Smooth muscle cell (in vitro differentiated cells): ENCODE measurements around the gene ABHD11. TPM values are rescaled to one million over a fixed set of nuclear protein-coding genes. Genes with fewer than 3 reads are reported as not detected.

Source experiments
- DNase-seq: peaks from one replicate; lab custom pipeline; 2025; ENCODE audit not compliant: unreplicated experiment; lab: John Stamatoyannopoulos, UW
- H2AFZ ChIP-seq: fragments of 200-600 bp; sonication (generic); 2 replicates; pipeline ENCODE4 v1.6.0; 2016; ENCODE audit warnings: antibody characterized with exemption, low read depth, mild to moderate bottlenecking
- H3F3A ChIP-seq: fragments of 200-600 bp; sonication (generic); 2 replicates; pipeline ENCODE4 v1.6.0; 2017; ENCODE audit warnings: antibody characterized with exemption, low read depth
- H3K27ac ChIP-seq: fragments of 200-600 bp; sonication (generic); 2 replicates; pipeline ENCODE4 v1.5.1; 2016; ENCODE audit warnings: low read depth, mild to moderate bottlenecking
- H3K27me3 ChIP-seq: fragments of 200-600 bp; sonication (generic); 2 replicates; pipeline ENCODE4 v1.6.1; 2016; ENCODE audit warnings: low read depth, mild to moderate bottlenecking
- H3K36me3 ChIP-seq: fragments of 200-600 bp; sonication (generic); 2 replicates; pipeline ENCODE4 v1.5.1; 2016; ENCODE audit warnings: low read depth
- H3K4me1 ChIP-seq: fragments of 200-600 bp; sonication (generic); 2 replicates; pipeline ENCODE4 v1.5.1; 2016; ENCODE audit warnings: low read depth
- H3K4me2 ChIP-seq: fragments of 200-600 bp; sonication (generic); 2 replicates; pipeline ENCODE4 v1.6.0; 2016; ENCODE audit warnings: mild to moderate bottlenecking
- H3K4me3 ChIP-seq: fragments of 200-600 bp; sonication (generic); 2 replicates; pipeline ENCODE4 v1.5.1; 2016; ENCODE audit warnings: mild to moderate bottlenecking
- H3K79me2 ChIP-seq: fragments of 200-600 bp; sonication (generic); 2 replicates; pipeline ENCODE4 v1.6.0; 2016; ENCODE audit warnings: low read depth, mild to moderate bottlenecking
- H3K9ac ChIP-seq: fragments of 200-600 bp; sonication (generic); 2 replicates; pipeline ENCODE4 v1.6.0; 2016; ENCODE audit warnings: low read depth
- H3K9me3 ChIP-seq: fragments of 200-600 bp; sonication (generic); replicated peaks from 2 replicates; pipeline ENCODE4 v1.5.1; 2016; ENCODE audit warnings: low read depth
- H4K20me1 ChIP-seq: fragments of 200-600 bp; sonication (generic); 2 replicates; pipeline ENCODE4 v1.6.0; 2016; ENCODE audit warnings: low read depth
- CTCF ChIP-seq: fragments of 200-600 bp; sonication (generic); IDR thresholded peaks from 2 replicates; pipeline ENCODE4 v1.5.1; 2017; ENCODE audit warnings: borderline replicate concordance, mild to moderate bottlenecking, antibody characterized with exemption; ENCODE audit not compliant: insufficient read depth, poor library complexity, severe bottlenecking
- WGBS: methylation state at CpG from one replicate; pipeline ENCODE4 v1.1.7; 2016; ENCODE audit warnings: low lambda C conversion rate; 5-methylcytosine and 5-hydroxymethylcytosine counted together
- microRNA counts: library from miRNA; unstranded; fragments of <30 nt; microRNA quantifications from one replicate; lab custom pipeline; 2016
- microRNA-seq: library from miRNA; unstranded; fragments of <30 nt; microRNA quantifications from one replicate; pipeline ENCODE4, GENCODE V29; 2016; ENCODE audit warnings: borderline number of aligned reads
- polyA plus RNA-seq: library from polyadenylated mRNA; unstranded; fragments of >200 nt; fragmentation: Nextera tagmentation; extraction: Ambion mirVana; gene quantifications from 2 replicates; pipeline ENCODE4 v1.2.1, GENCODE V29; 2016
- small RNA-seq: library from RNA; depleted of rRNA; stranded (forward); fragments of <200 nt; gene quantifications from one replicate; pipeline ENCODE3, GENCODE V24; 2014
- total RNA-seq: library from RNA; depleted of rRNA; stranded (reverse); fragments of >200 nt; gene quantifications from 2 replicates; pipeline ENCODE4 v1.2.3, GENCODE V29; 2014

The ABHD11 gene
- total and polyA plus RNA-seq, 2 experiments from 2014 or later: 14.1 to 16.5 TPM

GRCh38 chr7:73690646-73691045, 48.0 kb downstream of the ABHD11 start:
- H3K4me2 ChIP-seq: no peak overlapping the region
- no peak overlapping the region for H3K27ac ChIP-seq
- no peak for DNase-seq
- H3K27me3 ChIP-seq: no peaks in the 10 kb centered on the region
- H3K9ac ChIP-seq: no peak overlapping the region
- no peaks in the 10 kb centered on the region for H3F3A ChIP-seq
- no peaks in the 10 kb centered on the region for H3K9me3 ChIP-seq
- H4K20me1 ChIP-seq: no peaks in the 10 kb centered on the region
- no peaks in the 10 kb centered on the region for H3K4me1 ChIP-seq
- 97% methylated on average over 7 of the region's 7 CpGs for WGBS
- no peaks in the 10 kb centered on the region for H3K36me3 ChIP-seq
- TF ChIP-seq CTCF: no peak
- no peak overlapping the region for H3K4me3 ChIP-seq
- H2AFZ ChIP-seq: no peak overlapping the region
- H3K79me2 ChIP-seq: peaks cover 7% of the 10 kb centered on the region

GRCh38 chr7:73688288-73688687, 50.3 kb downstream of the ABHD11 start:
- peaks cover 3% of the 10 kb centered on the region for H3K4me1 ChIP-seq
- no peak overlapping the region for H2AFZ ChIP-seq
- H3K79me2 ChIP-seq: peaks cover 27% of the 10 kb centered on the region
- no peaks in the 10 kb centered on the region for H4K20me1 ChIP-seq
- no peaks in the 10 kb centered on the region for H3K9me3 ChIP-seq
- no peak for DNase-seq
- 91% methylated on average over 8 of the region's 8 CpGs for WGBS
- H3K4me2 ChIP-seq: no peak overlapping the region
- no peak overlapping the region for H3K27ac ChIP-seq
- H3K36me3 ChIP-seq: no peaks in the 10 kb centered on the region
- no peak overlapping the region for H3K4me3 ChIP-seq
- no peak for TF ChIP-seq CTCF
- no peaks in the 10 kb centered on the region for H3F3A ChIP-seq
- no peaks in the 10 kb centered on the region for H3K27me3 ChIP-seq
- no peak overlapping the region for H3K9ac ChIP-seq

MicroRNA genes within 50 kb of the gene (microRNA counts, 767-probe panel; counts per million panel counts)
- microRNA hsa-miR-4284 (lab: Ali Mortazavi, UCI): 183 counts per million

Small RNA genes lying within 50 kb of the gene (microRNA-seq; reads per million reads assigned to microRNA genes)
- gene MIR4284: not detected

Small RNA genes lying within 50 kb of the gene (small RNA-seq; reads per million reads assigned to genes)
- gene MIR4284 (not detected), gene RN7SL265P (not detected)

Other genes starting within 250 kb of the ABHD11 start
- gene BAZ1B, start 216.5 kb downstream of the ABHD11 start, total RNA-seq: 43.9 and 48.8 TPM in 2 replicates
- gene BAZ1B, start 216.5 kb downstream of the ABHD11 start, polyA plus RNA-seq: 20.1 and 23.9 TPM in 2 replicates
- gene BCL7B, start 181.1 kb downstream of the ABHD11 start, total RNA-seq: 16.0 and 31.9 TPM in 2 replicates
- gene BCL7B, start 181.1 kb downstream of the ABHD11 start, polyA plus RNA-seq: 30.7 and 37.9 TPM in 2 replicates
- 62.4 and 78.5 TPM in 2 replicates for gene TBL2, start 160.2 kb downstream of the ABHD11 start, total RNA-seq
- 57.7 and 67.6 TPM in 2 replicates for gene TBL2, start 160.2 kb downstream of the ABHD11 start, polyA plus RNA-seq
- gene MLXIPL, start 114.3 kb downstream of the ABHD11 start, total RNA-seq: not detected in 2 replicates
- gene MLXIPL, start 114.3 kb downstream of the ABHD11 start, polyA plus RNA-seq: 0.32 TPM in 1 of 2 replicates, not detected in the other
- 2.8 and 7.1 TPM in 2 replicates for gene VPS37D, start 71.0 kb downstream of the ABHD11 start, total RNA-seq
- 7.1 and 8.7 TPM in 2 replicates for gene VPS37D, start 71.0 kb downstream of the ABHD11 start, polyA plus RNA-seq
- gene DNAJC30, start 55.3 kb downstream of the ABHD11 start, total RNA-seq: 1.2 and 1.4 TPM in 2 replicates
- gene DNAJC30, start 55.3 kb downstream of the ABHD11 start, polyA plus RNA-seq: 4.6 and 6.2 TPM in 2 replicates
- gene BUD23, start 55.2 kb downstream of the ABHD11 start, total RNA-seq: 35.6 and 43.0 TPM in 2 replicates
- 114 and 116 TPM in 2 replicates for gene BUD23, start 55.2 kb downstream of the ABHD11 start, polyA plus RNA-seq
- 14.3 and 18.3 TPM in 2 replicates for gene STX1A, start 19.1 kb downstream of the ABHD11 start, total RNA-seq
- 7.5 and 18.0 TPM in 2 replicates for gene STX1A, start 19.1 kb downstream of the ABHD11 start, polyA plus RNA-seq
- not detected in 2 replicates for gene CLDN3, start 31.5 kb upstream of the ABHD11 start, total RNA-seq
- gene CLDN3, start 31.5 kb upstream of the ABHD11 start, polyA plus RNA-seq: 0.16 and 1.8 TPM in 2 replicates
- gene CLDN4, start 92.2 kb upstream of the ABHD11 start, total RNA-seq: 83.7 and 109 TPM in 2 replicates
- 63.5 and 429 TPM in 2 replicates for gene CLDN4, start 92.2 kb upstream of the ABHD11 start, polyA plus RNA-seq
- 0.22 and 0.54 TPM in 2 replicates for gene METTL27, start 103.7 kb upstream of the ABHD11 start, total RNA-seq
- gene METTL27, start 103.7 kb upstream of the ABHD11 start, polyA plus RNA-seq: 4.1 and 4.5 TPM in 2 replicates
- gene TMEM270, start 122.4 kb upstream of the ABHD11 start, total RNA-seq: not detected in 2 replicates
- gene TMEM270, start 122.4 kb upstream of the ABHD11 start, polyA plus RNA-seq: not detected in 2 replicates